ENCODE results near the gene TMEM183A.
"Not testable (repeated sequence)": the region's sequence is repeated elsewhere in the genome, so short reads cannot be mapped to it uniquely, and the experiment has no call there.

TMEM183A gene

DNA sequence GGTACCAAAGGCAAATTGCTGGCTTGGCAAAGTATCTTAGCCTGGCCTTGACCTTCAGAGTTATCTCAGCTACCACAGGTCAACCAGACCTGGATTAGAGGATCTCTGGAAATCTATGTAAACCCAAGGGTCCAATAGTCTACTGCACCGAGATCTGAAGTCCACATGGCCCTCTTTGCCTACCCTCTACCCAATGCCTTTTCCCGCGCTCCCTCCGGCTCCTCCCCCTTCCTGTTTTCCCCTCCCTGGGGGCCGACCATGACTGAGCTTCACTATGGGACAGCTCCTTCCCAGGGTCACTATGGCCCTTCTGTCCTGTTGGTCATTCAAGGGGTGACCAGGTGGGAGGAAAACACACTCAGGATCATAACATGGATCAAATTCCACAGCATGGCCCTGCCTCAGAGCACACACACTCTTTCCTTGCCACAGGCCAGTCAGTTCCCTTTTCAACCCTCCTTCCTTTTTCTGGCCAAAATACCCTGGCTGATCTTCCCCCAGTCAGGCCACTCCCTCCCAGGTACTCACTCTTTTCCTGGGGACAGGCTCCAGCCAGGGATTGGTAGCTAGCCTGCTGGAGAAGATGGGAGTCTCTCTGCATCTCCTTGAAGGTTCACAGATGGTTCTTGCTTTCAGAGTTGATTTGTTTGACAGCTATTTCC, 19.1 kb upstream of the TMEM183A start:
- DNase-seq (ENCODE audit: low read depth in 2 of 2): no peak

DNA sequence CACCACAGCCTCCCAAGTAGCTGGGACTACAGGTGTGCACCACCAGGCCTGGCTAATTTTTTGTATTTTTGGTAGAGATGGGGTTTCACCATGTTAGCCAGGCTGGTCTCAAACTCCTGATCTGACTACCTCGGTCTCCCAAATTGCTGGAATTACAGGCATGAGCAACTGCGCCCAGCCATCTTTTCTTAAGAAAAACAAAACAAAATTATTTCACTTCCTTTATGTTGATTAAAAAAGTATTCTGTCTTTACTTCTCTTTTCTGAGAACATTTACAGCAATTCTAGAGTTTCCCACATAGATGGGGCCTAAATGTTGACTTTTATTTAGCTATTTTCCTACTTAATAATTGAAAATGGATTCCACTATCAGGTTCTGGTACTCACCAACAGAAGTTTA, 17.3 kb upstream of the TMEM183A start:
- no peak for DNase-seq (ENCODE audit: low read depth in 2 of 2)

- DNase-seq (ENCODE audit: low read depth in 2 of 2): no peak
Observed at GRCh38 chr1:202991112-202991511, 16.1 kb upstream of the TMEM183A start.

- no peak for DNase-seq (ENCODE audit: low read depth in 2 of 2)
Observed at GRCh38 chr1:202994756-202995155, 12.4 kb upstream of the TMEM183A start.

DNA sequence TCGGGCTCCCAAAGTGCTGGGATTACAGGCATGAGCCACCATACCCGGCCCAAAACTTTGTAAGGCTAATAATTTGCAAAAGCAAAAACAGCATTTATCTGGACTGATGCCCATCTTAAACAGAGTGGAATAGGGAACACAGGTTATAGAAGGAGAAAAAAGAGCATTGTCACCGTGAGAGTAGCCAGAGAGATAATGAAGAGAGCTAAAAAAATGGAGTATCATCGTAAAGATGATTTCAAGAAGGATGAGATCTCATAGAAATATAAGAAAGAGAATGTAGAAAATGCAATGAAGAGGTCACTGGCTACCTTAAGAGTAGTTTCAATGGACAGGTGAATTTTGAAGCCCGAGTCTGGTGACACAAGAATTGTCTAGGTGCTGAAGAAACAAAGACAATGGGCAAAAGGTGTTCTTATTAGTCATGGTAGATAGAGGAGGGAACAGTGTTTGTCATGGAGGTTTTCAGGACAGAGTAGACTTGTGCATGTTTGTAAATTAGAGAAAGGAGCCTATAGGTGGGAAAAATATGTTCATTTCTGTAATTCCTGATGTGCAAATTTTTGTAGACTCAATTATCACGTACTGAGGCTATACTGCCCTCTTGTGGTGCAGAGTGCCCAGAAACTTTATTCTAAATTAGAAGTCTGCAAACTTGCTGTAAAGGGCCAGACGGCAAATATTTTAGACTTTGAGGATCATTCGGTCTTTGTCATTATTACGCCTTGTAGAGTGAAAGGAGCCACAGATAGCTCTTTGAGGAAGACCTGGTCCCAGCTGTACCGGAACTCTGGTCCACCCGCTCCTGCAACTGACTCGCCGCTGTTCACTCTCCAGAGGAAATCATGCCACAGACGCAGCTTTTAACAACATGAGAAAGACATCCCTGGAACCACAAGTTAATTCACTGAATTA, 8.1 kb upstream of the TMEM183A start:
- peak; percentile 17 to 40 for DNase-seq (ENCODE audit: low read depth in 2 of 2)

DNA sequence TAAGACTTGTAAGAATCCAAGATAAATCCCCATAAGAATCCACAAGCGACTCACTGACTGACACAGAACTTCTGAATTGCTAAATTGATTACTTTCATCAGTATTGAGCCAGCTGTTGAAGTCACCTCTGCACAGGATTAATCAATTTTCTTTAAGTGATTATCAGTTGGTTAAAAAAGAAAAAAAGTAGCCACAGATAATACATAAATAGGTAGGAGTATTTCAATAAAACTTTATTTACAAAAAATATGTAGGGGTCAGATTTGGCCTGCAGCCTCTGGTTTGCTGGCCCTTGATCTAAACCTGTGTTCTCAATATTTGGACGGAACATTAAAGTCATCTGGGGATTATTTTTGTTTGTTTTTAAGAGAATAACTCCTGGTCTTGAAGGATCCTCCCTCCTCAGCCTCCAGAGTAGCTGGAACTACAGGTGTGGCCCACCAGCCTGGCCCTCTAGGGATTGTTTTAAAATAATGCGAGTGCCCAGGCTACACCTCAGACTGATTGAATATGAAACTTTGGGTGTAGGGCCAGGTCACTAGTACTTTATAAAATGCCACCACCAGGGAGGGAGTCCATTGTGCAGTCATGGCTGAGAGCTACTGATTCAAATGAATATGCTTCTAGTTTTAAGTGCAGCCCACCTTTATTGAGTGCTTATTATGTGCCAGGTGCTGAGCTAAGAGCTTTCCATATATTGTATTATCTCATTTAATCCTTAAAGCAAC, 6.8 kb upstream of the TMEM183A start:
- no peak for DNase-seq (ENCODE audit: low read depth in 2 of 2)

GRCh38 chr1:203001986-203002385, 5.2 kb upstream of the TMEM183A start:
- DNase-seq (ENCODE audit: low read depth in 2 of 2): no peak

- DNase-seq (ENCODE audit: low read depth in 2 of 2): no peak
Observed at GRCh38 chr1:203002951-203003350, 4.2 kb upstream of the TMEM183A start.

- not testable (repeated sequence) for DNase-seq (ENCODE audit: low read depth in 2 of 2)
Observed at GRCh38 chr1:203005395-203006142, 1.6 kb upstream of the TMEM183A start.

GRCh38 chr1:203009185-203009584, 2.0 kb downstream of the TMEM183A start:
- no peak for DNase-seq (ENCODE audit: low read depth in 2 of 2)

GRCh38 chr1:203011582-203011981, 4.4 kb downstream of the TMEM183A start:
- no peak for DNase-seq (ENCODE audit: low read depth in 2 of 2)

- no peak for DNase-seq (ENCODE audit: low read depth in 2 of 2)
Observed at GRCh38 chr1:203017061-203017460, 9.9 kb downstream of the TMEM183A start.

DNA sequence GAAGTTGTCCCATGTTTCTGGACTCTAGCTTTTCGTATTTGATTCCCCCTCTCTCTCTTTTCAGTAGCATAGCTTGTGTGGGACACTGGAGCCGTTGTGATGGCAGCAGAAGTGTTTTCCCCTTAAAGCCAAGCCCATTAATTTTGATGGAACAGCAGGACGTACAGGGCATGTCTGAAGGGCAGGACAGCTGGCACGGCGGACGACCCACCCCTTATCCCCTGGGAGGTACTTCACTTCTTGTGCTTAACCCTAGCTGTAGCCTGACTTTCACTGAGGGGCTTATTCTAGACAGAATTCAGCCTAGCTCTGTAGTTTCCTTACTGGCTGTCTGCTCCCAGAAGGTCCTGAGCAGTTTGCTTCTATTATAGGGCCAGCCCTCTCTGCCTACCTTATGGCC, 10.5 kb downstream of the TMEM183A start:
- no peak for DNase-seq (ENCODE audit: low read depth in 2 of 2)

- DNase-seq (ENCODE audit: low read depth in 2 of 2): not testable (repeated sequence)
Observed at GRCh38 chr1:203022855-203023254, 15.7 kb downstream of the TMEM183A start.

DNA sequence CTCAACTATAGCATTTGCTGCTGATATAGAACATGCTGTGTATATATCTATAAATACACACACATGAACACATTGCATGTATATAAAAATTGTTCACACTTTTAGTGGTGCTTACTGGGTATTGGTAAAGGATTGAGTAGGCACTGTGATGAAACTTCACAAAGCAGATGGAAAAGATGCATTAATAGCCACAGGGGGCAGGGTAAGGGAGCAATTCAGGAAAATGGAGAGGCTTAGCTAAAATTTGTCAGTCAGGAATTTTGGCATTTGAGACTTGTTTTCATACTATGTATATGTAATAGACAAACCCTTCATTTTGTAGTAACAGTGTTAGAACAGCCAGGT, 18.5 kb downstream of the TMEM183A start:
- no peak for DNase-seq (ENCODE audit: low read depth in 2 of 2)

DNA sequence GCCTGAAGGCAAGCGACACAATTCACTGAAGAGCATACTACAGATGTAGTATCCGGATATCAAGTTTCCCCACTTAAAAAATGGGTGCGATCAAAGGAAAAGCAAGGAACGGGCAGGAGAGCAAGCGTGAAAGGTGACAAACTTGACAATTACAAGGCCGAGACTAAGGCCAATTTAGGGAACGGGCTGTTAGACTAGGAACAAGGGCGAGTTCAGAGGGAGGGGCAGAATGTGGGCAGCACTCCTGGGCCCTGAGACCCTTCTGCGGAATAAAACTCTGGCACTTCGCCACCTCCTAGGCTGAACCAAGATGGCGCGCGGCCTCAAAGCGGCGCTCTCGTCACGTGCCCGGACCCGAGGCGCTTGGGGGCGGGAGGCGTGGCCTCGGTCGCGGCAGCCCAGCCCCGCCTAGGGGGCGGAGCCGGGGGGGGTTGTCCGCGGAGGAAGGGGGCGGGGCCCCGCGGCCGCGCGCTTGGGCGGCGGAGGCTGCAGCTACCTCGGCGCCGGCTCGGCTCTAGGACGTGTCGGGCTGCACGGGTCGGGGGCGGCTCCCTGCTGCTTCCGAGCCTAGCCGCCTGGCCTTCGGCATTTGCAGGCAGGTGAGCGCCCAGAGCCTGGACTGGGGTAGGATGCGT, 19.0 kb downstream of the TMEM183A start, which contains the start of gene PPFIA4:
Gene PPFIA4 (plus strand): TSS at position 461 of the 635 bp plus-strand sequence. CDS start 12,518 bp downstream, outside the sequence.
- DNase-seq (ENCODE audit: low read depth in 2 of 2): peak; percentile 63 to 74

GRCh38 chr1:203026666-203027663, 19.8 kb downstream of the TMEM183A start:
- no peak for DNase-seq (ENCODE audit: low read depth in 2 of 2)

- DNase-seq (ENCODE audit: low read depth in 2 of 2): no peak
Observed at GRCh38 chr1:203028067-203028783, 21.1 kb downstream of the TMEM183A start.
